DND-41 (cell line): Measurements from ENCODE around the gene RRP12.
"Not testable (repeated sequence)": the region's sequence is repeated elsewhere in the genome, so short reads cannot be mapped to it uniquely, and the experiment has no call there.

Experiments
- ATAC-seq: fragments of 200-7000 bp; cut with Tn5 transposase; 3 replicates; pipeline ENCODE4 v1.9.1; 2021; ENCODE audit warnings: low read depth; ENCODE audit not compliant: insufficient read depth
- DNase-seq: peaks from one replicate; pipeline ENCODE4 v3.0.0-alpha.2; 2020
- H2AFZ ChIP-seq: 2 replicates; pipeline ENCODE4 v1.6.0; 2012; ENCODE audit warnings: low read depth, low read length
- H3K27ac ChIP-seq: 2 replicates; pipeline ENCODE4 v1.5.1; 2012; ENCODE audit warnings: low read length, inconsistent platforms
- H3K27me3 ChIP-seq: fragments of 200-600 bp; sonication (generic); 2 replicates; pipeline ENCODE4 v1.6.0; 2012; ENCODE audit warnings: low read length, mild to moderate bottlenecking, inconsistent platforms; ENCODE audit not compliant: insufficient read depth, poor library complexity
- H3K36me3 ChIP-seq: 2 replicates; pipeline ENCODE4 v1.5.1; 2012; ENCODE audit warnings: low read length, inconsistent platforms; ENCODE audit not compliant: insufficient read depth
- H3K4me1 ChIP-seq: 2 replicates; pipeline ENCODE4 v1.5.1; 2012; ENCODE audit warnings: mild to moderate bottlenecking, low read length; ENCODE audit not compliant: insufficient read depth
- H3K4me2 ChIP-seq: 2 replicates; pipeline ENCODE4 v1.6.0; 2012; ENCODE audit warnings: mild to moderate bottlenecking, moderate library complexity, low read length, inconsistent platforms; ENCODE audit not compliant: insufficient read depth
- H3K4me3 ChIP-seq, 2 experiments: fragments of 200-600 bp in 1 of 2; shearing (Covaris generic) in 1 of 2; 2 replicates each; pipeline ENCODE4 v1.5.1; 2012 to 2016; ENCODE audit warnings: inconsistent platforms in 2 of 2, low read length in 2 of 2, mild to moderate bottlenecking in 2 of 2, low read depth in 1 of 2, moderate library complexity in 1 of 2
- H3K79me2 ChIP-seq: 2 replicates; pipeline ENCODE4 v1.6.0; 2012; ENCODE audit warnings: low read length, inconsistent platforms; ENCODE audit not compliant: insufficient read depth
- H3K9ac ChIP-seq: 2 replicates; pipeline ENCODE4 v1.6.0; 2012; ENCODE audit warnings: low read depth, mild to moderate bottlenecking, inconsistent platforms, low read length, moderate library complexity
- H3K9me3 ChIP-seq: 2 replicates; pipeline ENCODE4 v1.5.1; 2012; ENCODE audit warnings: low read length, moderate library complexity, mild to moderate bottlenecking, inconsistent platforms; ENCODE audit not compliant: insufficient read depth, severe bottlenecking
- H4K20me1 ChIP-seq: 2 replicates; pipeline ENCODE4 v1.6.0; 2012; ENCODE audit warnings: low read length; ENCODE audit not compliant: insufficient read depth
- CTCF ChIP-seq: IDR thresholded peaks from 2 replicates; pipeline ENCODE4 v1.5.1; 2012; ENCODE audit warnings: borderline replicate concordance, low read length, moderate library complexity, mild to moderate bottlenecking; ENCODE audit not compliant: poor library complexity, severe bottlenecking; ENCODE audit errors: extremely low read depth
- EZH2 ChIP-seq: IDR thresholded peaks from 3 replicates; pipeline ENCODE4 v1.6.1; 2012; ENCODE audit warnings: borderline replicate concordance, low read depth, mild to moderate bottlenecking, moderate library complexity, low read length, inconsistent platforms; ENCODE audit not compliant: severe bottlenecking

RRP12 gene

GRCh38 chr10:97425964-97426775 lies 25.0 kb upstream of the RRP12 start, which contains the start of gene PGAM1:
Gene PGAM1, plus strand, starts transcription at chr10:97426191. Its CDS starts 117 bp downstream, at chr10:97426308.
- DNase-seq (peak; percentile 97), ATAC-seq (peak; percentile 95)
- Histone ChIP-seq H3K9ac (peak within 1 kb of the TSS; percentile 98), H3K4me1 (peaks cover 32% of the 10 kb centered on the region), H3K4me3 (peak within 1 kb of the TSS; percentile 99 to 100), H3K27me3 (no peaks in the 10 kb centered on the region), H3K4me2 (peak within 1 kb of the TSS; percentile 94), H2AFZ (peak within 1 kb of the TSS; percentile 98), H3K79me2 (peaks cover 52% of the 10 kb centered on the region), H3K9me3 (no peaks in the 10 kb centered on the region), H3K36me3 (peaks cover 48% of the 10 kb centered on the region), H4K20me1 (peaks cover 34% of the 10 kb centered on the region), H3K27ac (peak within 1 kb of the TSS; percentile 93)
- TF ChIP-seq EZH2 (no peak), CTCF (peak; percentile 90)

- not testable (repeated sequence) for ATAC-seq
These were observed 22.6 kb upstream of the RRP12 start for GRCh38 chr10:97423757-97424098.

GRCh38 chr10:97416565-97416964 lies 15.4 kb upstream of the RRP12 start:
- Histone ChIP-seq H3K4me3 (no peak overlapping the region), H2AFZ (no peak overlapping the region), H3K27ac (no peak overlapping the region), H3K9me3 (no peaks in the 10 kb centered on the region), H3K79me2 (no peaks in the 10 kb centered on the region), H3K4me1 (peaks cover 15% of the 10 kb centered on the region; the same call in 1 of the 2 replicates), H4K20me1 (no peaks in the 10 kb centered on the region), H3K27me3 (no peaks in the 10 kb centered on the region), H3K36me3 (no peaks in the 10 kb centered on the region), H3K9ac (no peak overlapping the region), H3K4me2 (no peak overlapping the region)
- DNase-seq (peak; percentile 28), ATAC-seq (peak; percentile 55; the same call in 2 of the 3 replicates)
- TF ChIP-seq CTCF (no peak), EZH2 (no peak)

More at GRCh38 chr10:97423757-97424098, 22.6 kb upstream of the RRP12 start:
- Histone ChIP-seq H3K36me3 (peaks cover 24% of the 10 kb centered on the region), H3K4me1 (peaks cover 28% of the 10 kb centered on the region), H3K79me2 (peaks cover 32% of the 10 kb centered on the region), H4K20me1 (peaks cover 17% of the 10 kb centered on the region)
- not testable (repeated sequence) for DNase-seq, H2AFZ ChIP-seq, H3K9ac ChIP-seq, H3K4me2 ChIP-seq, H3K4me3 ChIP-seq, H3K9me3 ChIP-seq, H3K27me3 ChIP-seq, H3K27ac ChIP-seq

- DNase-seq, result no peak
- no peak overlapping the region for H3K9ac ChIP-seq
These were observed 11.8 kb upstream of the RRP12 start for GRCh38 chr10:97412891-97413304.

More at GRCh38 chr10:97412891-97413304, 11.8 kb upstream of the RRP12 start:
- H3K36me3 ChIP-seq, result no peaks in the 10 kb centered on the region
- H3K79me2 ChIP-seq, result no peaks in the 10 kb centered on the region
- H4K20me1 ChIP-seq, result no peaks in the 10 kb centered on the region
- no peak overlapping the region for H3K4me2 ChIP-seq
- peaks cover 15% of the 10 kb centered on the region; the same call in 1 of the 2 replicates for H3K4me1 ChIP-seq
- H3K27ac ChIP-seq, result no peak overlapping the region
- no peak overlapping the region for H2AFZ ChIP-seq
- no peaks in the 10 kb centered on the region for H3K27me3 ChIP-seq
- no peaks in the 10 kb centered on the region for H3K9me3 ChIP-seq
- no peak overlapping the region for H3K4me3 ChIP-seq
- no peak for ATAC-seq
- TF ChIP-seq CTCF, result no peak
